ENCODE data around the gene NPBWR2. TPM values are rescaled to one million over a fixed set of nuclear protein-coding genes. Genes with fewer than 3 reads are reported as not detected.
"Not testable (repeated sequence)": the region's sequence is repeated elsewhere in the genome, so short reads cannot be mapped to it uniquely, and the experiment has no call there.

The NPBWR2 gene
- total RNA-seq, 1 donor from 2014 or later = not detected

GRCh38 chr20:64140061-64140931 lies 32.9 kb upstream of the NPBWR2 start:
- DNase-seq (ENCODE audit: low spot score in 2 of 2) = peak in 1 of 2 donors; percentile 58

GRCh38 chr20:64139199-64140060 lies 32.1 kb upstream of the NPBWR2 start:
- no peaks in the 10 kb centered on the region for H3K27me3 ChIP-seq
- intact Hi-C loops (cut with DNase I) = no loop called here
- DNase-seq (ENCODE audit: low spot score in 2 of 2) = peak in 1 of 2 donors; percentile 39

More at GRCh38 chr20:64140061-64140931, 32.9 kb upstream of the NPBWR2 start:
- H3K4me1 ChIP-seq = no peaks in the 10 kb centered on the region
- intact Hi-C loops (cut with DNase I) = no loop called here
- H3K9me3 ChIP-seq = no peaks in the 10 kb centered on the region
- H3K36me3 ChIP-seq = no peaks in the 10 kb centered on the region
- TF ChIP-seq CTCF (IDR thresholded peaks at IDR 0.05) = no peak
- no peak overlapping the region for H3K4me3 ChIP-seq
- no peaks in the 10 kb centered on the region for H3K27me3 ChIP-seq
- H3K27ac ChIP-seq = no peak overlapping the region

GRCh38 chr20:64138276-64138815 lies 31.0 kb upstream of the NPBWR2 start:
- no peak overlapping the region for H3K27ac ChIP-seq
- H3K9me3 ChIP-seq = no peaks in the 10 kb centered on the region
- peak in 1 of 2 donors; percentile 19 for DNase-seq (ENCODE audit: low spot score in 2 of 2)
- no peak overlapping the region for H3K4me3 ChIP-seq
- intact Hi-C loops (cut with DNase I) = no loop called here
- no peaks in the 10 kb centered on the region for H3K36me3 ChIP-seq
- H3K4me1 ChIP-seq = no peaks in the 10 kb centered on the region
- H3K27me3 ChIP-seq = no peaks in the 10 kb centered on the region
- TF ChIP-seq CTCF (IDR thresholded peaks at IDR 0.05) = no peak

More at GRCh38 chr20:64139199-64140060, 32.1 kb upstream of the NPBWR2 start:
- TF ChIP-seq CTCF (IDR thresholded peaks at IDR 0.05) = no peak
- H3K27ac ChIP-seq = no peak overlapping the region
- H3K4me1 ChIP-seq = no peaks in the 10 kb centered on the region
- no peak overlapping the region for H3K4me3 ChIP-seq
- no peaks in the 10 kb centered on the region for H3K36me3 ChIP-seq
- no peaks in the 10 kb centered on the region for H3K9me3 ChIP-seq

GRCh38 chr20:64137598-64138031 lies 30.2 kb upstream of the NPBWR2 start:
- no peak for TF ChIP-seq CTCF (IDR thresholded peaks at IDR 0.05)
- intact Hi-C loops (cut with DNase I) = no loop called here
- DNase-seq (ENCODE audit: low spot score in 2 of 2) = peak in 1 of 2 donors; percentile 44

GRCh38 chr20:64136004-64136710 lies 28.8 kb upstream of the NPBWR2 start:
- H3K36me3 ChIP-seq = no peaks in the 10 kb centered on the region

More at GRCh38 chr20:64137598-64138031, 30.2 kb upstream of the NPBWR2 start:
- no peak overlapping the region for H3K4me3 ChIP-seq
- no peaks in the 10 kb centered on the region for H3K4me1 ChIP-seq
- H3K9me3 ChIP-seq = no peaks in the 10 kb centered on the region
- H3K27me3 ChIP-seq = no peaks in the 10 kb centered on the region
- H3K36me3 ChIP-seq = no peaks in the 10 kb centered on the region
- H3K27ac ChIP-seq = no peak overlapping the region

GRCh38 chr20:64134744-64135143 lies 27.4 kb upstream of the NPBWR2 start:
- H3K36me3 ChIP-seq; H3K9me3 ChIP-seq; H3K27ac ChIP-seq; H3K4me1 ChIP-seq; H3K4me3 ChIP-seq; intact Hi-C loops (cut with DNase I); H3K27me3 ChIP-seq: not testable (repeated sequence)
- DNase-seq (ENCODE audit: low spot score in 2 of 2) = peak in 1 of 2 donors; percentile 27

More at GRCh38 chr20:64136004-64136710, 28.8 kb upstream of the NPBWR2 start:
- no peak overlapping the region for H3K4me3 ChIP-seq
- no peak overlapping the region for H3K27ac ChIP-seq
- peak in 1 of 2 donors; percentile 22 for DNase-seq (ENCODE audit: low spot score in 2 of 2)
- no peak for TF ChIP-seq CTCF (IDR thresholded peaks at IDR 0.05)
- H3K9me3 ChIP-seq = no peaks in the 10 kb centered on the region
- no peaks in the 10 kb centered on the region for H3K4me1 ChIP-seq
- intact Hi-C loops (cut with DNase I) = no loop called here
- no peaks in the 10 kb centered on the region for H3K27me3 ChIP-seq

Data from ascending aorta (tissue), 2 donors.